Astrocyte (in vitro differentiated cells and primary cell): ENCODE data around the gene PEX3. TPM values are rescaled to one million over a fixed set of nuclear protein-coding genes. Genes with fewer than 3 reads are reported as not detected.

Experiments used
- DNase-seq: peaks from one replicate; pipeline ENCODE4 v3.0.0-alpha.2; 2010; ENCODE audit warnings: low read depth
- FAIRE-seq: peaks from 2 replicates; lab custom pipeline; 2011; peaks lifted over from hg19 to GRCh38; lab: Jason Lieb, UNC
- H2AFZ ChIP-seq: 2 replicates; pipeline ENCODE4 v1.6.0; 2012; ENCODE audit warnings: low read depth, low read length, inconsistent platforms
- H3K27ac ChIP-seq: 2 replicates; pipeline ENCODE4 v1.5.1; 2011; ENCODE audit warnings: low read depth, low read length, inconsistent platforms
- H3K27me3 ChIP-seq: 2 replicates; pipeline ENCODE4 v1.6.0; 2011; ENCODE audit warnings: low read length, inconsistent platforms; ENCODE audit not compliant: insufficient read depth
- H3K36me3 ChIP-seq: 2 replicates; pipeline ENCODE4 v1.5.1; 2011; ENCODE audit warnings: low read length, inconsistent platforms; ENCODE audit not compliant: insufficient read depth
- H3K4me1 ChIP-seq: 2 replicates; pipeline ENCODE4 v1.5.1; 2011; ENCODE audit warnings: low read length, inconsistent platforms; ENCODE audit not compliant: insufficient read depth
- H3K4me2 ChIP-seq: 2 replicates; pipeline ENCODE4 v1.6.0; 2012; ENCODE audit warnings: low read length, inconsistent platforms
- H3K4me3 ChIP-seq: 2 replicates; pipeline ENCODE4 v1.5.1; 2011; ENCODE audit warnings: low read depth, mild to moderate bottlenecking, low read length, inconsistent platforms; ENCODE audit not compliant: insufficient read depth
- H3K79me2 ChIP-seq: 2 replicates; pipeline ENCODE4 v1.6.0; 2012; ENCODE audit warnings: mild to moderate bottlenecking, low read length, inconsistent platforms; ENCODE audit not compliant: insufficient read depth
- H3K9ac ChIP-seq: 2 replicates; pipeline ENCODE4 v1.6.0; 2012; ENCODE audit warnings: mild to moderate bottlenecking, low read length, inconsistent platforms
- H3K9me3 ChIP-seq: 2 replicates; pipeline ENCODE4 v1.5.1; 2012; ENCODE audit warnings: low read depth, mild to moderate bottlenecking, low read length, inconsistent platforms; ENCODE audit not compliant: insufficient read depth
- H4K20me1 ChIP-seq: 2 replicates; pipeline ENCODE4 v1.6.0; 2012; ENCODE audit warnings: low read length, inconsistent platforms; ENCODE audit not compliant: insufficient read depth
- H3K27ac Mint-ChIP-seq: one replicate; pipeline ENCODE4 v1.8.0; 2021; ENCODE audit warnings: mild to moderate bottlenecking, mixed read lengths; ENCODE audit not compliant: unreplicated experiment
- H3K27me3 Mint-ChIP-seq: one replicate; pipeline ENCODE4 v1.8.0; 2021; ENCODE audit warnings: low read depth, mixed read lengths; ENCODE audit not compliant: unreplicated experiment
- H3K36me3 Mint-ChIP-seq: one replicate; pipeline ENCODE4 v1.8.0; 2021; ENCODE audit warnings: low read depth, mixed read lengths; ENCODE audit not compliant: unreplicated experiment
- H3K4me1 Mint-ChIP-seq: one replicate; pipeline ENCODE4 v1.8.0; 2021; ENCODE audit warnings: low read depth, mixed read lengths; ENCODE audit not compliant: unreplicated experiment
- H3K4me3 Mint-ChIP-seq: one replicate; pipeline ENCODE4 v1.8.0; 2021; ENCODE audit warnings: mild to moderate bottlenecking, moderate library complexity, mixed read lengths; ENCODE audit not compliant: unreplicated experiment
- H3K9me3 Mint-ChIP-seq: one replicate; pipeline ENCODE4 v1.8.0; 2021; ENCODE audit warnings: mild to moderate bottlenecking, mixed read lengths; ENCODE audit not compliant: unreplicated experiment
- EZH2 ChIP-seq: IDR thresholded peaks from 2 replicates; pipeline ENCODE4 v1.6.1; 2012; ENCODE audit warnings: mild to moderate bottlenecking, low read length, inconsistent platforms; ENCODE audit not compliant: insufficient read depth
- total RNA-seq: library from RNA; stranded (reverse); gene quantifications from 2 replicates; pipeline ENCODE4 v1.2.1, GENCODE V29; 2021
- TF ChIP-seq, protein P1 (sequence below): IDR thresholded peaks from 2 replicates; pipeline ENCODE4 v1.5.1; 2011; ENCODE audit warnings: low read depth, mild to moderate bottlenecking, inconsistent platforms, low read length, moderate library complexity; ENCODE audit not compliant: insufficient read depth

The PEX3 gene
- total RNA-seq, 1 donor from 2014 or later, result 14.2 TPM

DNA sequence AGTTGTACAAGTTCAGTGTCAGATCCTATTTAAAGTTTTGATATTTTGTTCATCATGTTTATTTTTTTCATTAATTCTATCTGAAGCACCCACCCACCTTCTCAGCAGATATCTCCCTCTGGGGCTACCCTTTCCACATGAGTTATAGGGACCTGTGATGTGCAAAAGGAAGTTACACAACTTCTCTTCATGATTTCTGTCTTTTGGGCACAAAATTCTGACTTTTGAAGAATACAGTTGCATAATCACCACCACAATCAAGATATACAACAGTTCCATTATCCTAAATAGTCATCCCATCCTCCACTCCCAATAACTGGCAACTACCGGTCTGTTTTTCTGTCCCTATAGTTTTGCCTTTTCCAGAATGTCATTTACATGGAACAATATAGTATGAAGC lies 74.8 kb downstream of the PEX3 start:
- FAIRE-seq (no peak), DNase-seq (no peak)
- no peaks in the 10 kb centered on the region for H3K36me3 Mint-ChIP-seq
- Histone ChIP-seq H4K20me1 (no peaks in the 10 kb centered on the region), H2AFZ (no peak overlapping the region), H3K27ac (no peak overlapping the region), H3K79me2 (no peaks in the 10 kb centered on the region), H3K9me3 (no peaks in the 10 kb centered on the region), H3K4me1 (no peaks in the 10 kb centered on the region), H3K36me3 (no peaks in the 10 kb centered on the region), H3K27me3 (no peaks in the 10 kb centered on the region), H3K4me3 (no peak overlapping the region), H3K4me2 (no peak overlapping the region), H3K9ac (no peak overlapping the region)
- H3K4me1 Mint-ChIP-seq, result no peaks in the 10 kb centered on the region
- H3K9me3 Mint-ChIP-seq, result peaks cover 1% of the 10 kb centered on the region
- H3K27ac Mint-ChIP-seq, result no peak overlapping the region
- no peak overlapping the region for H3K4me3 Mint-ChIP-seq
- TF ChIP-seq, protein P1, sequence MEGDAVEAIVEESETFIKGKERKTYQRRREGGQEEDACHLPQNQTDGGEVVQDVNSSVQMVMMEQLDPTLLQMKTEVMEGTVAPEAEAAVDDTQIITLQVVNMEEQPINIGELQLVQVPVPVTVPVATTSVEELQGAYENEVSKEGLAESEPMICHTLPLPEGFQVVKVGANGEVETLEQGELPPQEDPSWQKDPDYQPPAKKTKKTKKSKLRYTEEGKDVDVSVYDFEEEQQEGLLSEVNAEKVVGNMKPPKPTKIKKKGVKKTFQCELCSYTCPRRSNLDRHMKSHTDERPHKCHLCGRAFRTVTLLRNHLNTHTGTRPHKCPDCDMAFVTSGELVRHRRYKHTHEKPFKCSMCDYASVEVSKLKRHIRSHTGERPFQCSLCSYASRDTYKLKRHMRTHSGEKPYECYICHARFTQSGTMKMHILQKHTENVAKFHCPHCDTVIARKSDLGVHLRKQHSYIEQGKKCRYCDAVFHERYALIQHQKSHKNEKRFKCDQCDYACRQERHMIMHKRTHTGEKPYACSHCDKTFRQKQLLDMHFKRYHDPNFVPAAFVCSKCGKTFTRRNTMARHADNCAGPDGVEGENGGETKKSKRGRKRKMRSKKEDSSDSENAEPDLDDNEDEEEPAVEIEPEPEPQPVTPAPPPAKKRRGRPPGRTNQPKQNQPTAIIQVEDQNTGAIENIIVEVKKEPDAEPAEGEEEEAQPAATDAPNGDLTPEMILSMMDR, result no peak
- TF ChIP-seq EZH2, result no peak
- peaks cover 7% of the 10 kb centered on the region for H3K27me3 Mint-ChIP-seq

DNA sequence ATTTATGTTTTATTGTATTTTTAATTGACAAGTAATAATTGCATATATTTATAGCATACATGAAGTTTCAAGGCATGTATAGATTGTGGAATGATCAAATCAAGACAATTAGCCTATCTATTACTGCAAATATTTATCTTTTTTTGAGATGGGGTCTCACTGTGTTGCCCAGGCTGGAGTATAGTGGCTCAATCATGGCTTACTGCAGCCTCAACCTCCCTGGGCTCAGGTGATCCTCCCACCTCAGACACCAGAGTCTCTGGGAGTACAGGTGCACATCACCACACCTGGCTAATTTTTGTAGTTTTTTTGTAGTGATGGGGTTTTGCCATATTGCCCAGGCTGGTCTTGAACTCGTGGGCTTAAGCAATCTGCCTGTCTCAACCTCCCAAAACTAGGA lies 77.1 kb downstream of the PEX3 start:
- Mint-ChIP-seq H3K36me3 (no peaks in the 10 kb centered on the region), H3K27me3 (peaks cover 3% of the 10 kb centered on the region), H3K4me1 (no peaks in the 10 kb centered on the region), H3K9me3 (peaks cover 1% of the 10 kb centered on the region), H3K4me3 (no peak overlapping the region), H3K27ac (no peak overlapping the region)
- H3K36me3 ChIP-seq, result no peaks in the 10 kb centered on the region
- no peak overlapping the region for H3K9ac ChIP-seq
- no peak overlapping the region for H3K4me2 ChIP-seq
- no peaks in the 10 kb centered on the region for H4K20me1 ChIP-seq
- no peak for FAIRE-seq
- no peaks in the 10 kb centered on the region for H3K79me2 ChIP-seq
- H3K4me3 ChIP-seq, result no peak overlapping the region
- H2AFZ ChIP-seq, result no peak overlapping the region
- H3K27me3 ChIP-seq, result no peaks in the 10 kb centered on the region
- no peak for DNase-seq
- H3K9me3 ChIP-seq, result no peaks in the 10 kb centered on the region
- H3K4me1 ChIP-seq, result no peaks in the 10 kb centered on the region
- TF ChIP-seq, protein P1, result no peak
- no peak for TF ChIP-seq EZH2
- no peak overlapping the region for H3K27ac ChIP-seq

- H3K9ac ChIP-seq, result no peak overlapping the region
- H3K27ac Mint-ChIP-seq, result no peak overlapping the region
- no peak for DNase-seq
- H3K4me3 Mint-ChIP-seq, result no peak overlapping the region
- H2AFZ ChIP-seq, result peak overlapping the region; percentile 42
- no peaks in the 10 kb centered on the region for H3K4me1 ChIP-seq
- FAIRE-seq, result no peak
- H3K9me3 Mint-ChIP-seq, result peaks cover 1% of the 10 kb centered on the region
- H3K36me3 ChIP-seq, result no peaks in the 10 kb centered on the region
- peaks cover 3% of the 10 kb centered on the region for H3K27me3 Mint-ChIP-seq
- H3K79me2 ChIP-seq, result no peaks in the 10 kb centered on the region
- H3K9me3 ChIP-seq, result no peaks in the 10 kb centered on the region
- H3K27me3 ChIP-seq, result no peaks in the 10 kb centered on the region
- H4K20me1 ChIP-seq, result no peaks in the 10 kb centered on the region
- no peak overlapping the region for H3K4me3 ChIP-seq
- H3K27ac ChIP-seq, result no peak overlapping the region
- H3K36me3 Mint-ChIP-seq, result no peaks in the 10 kb centered on the region
- H3K4me1 Mint-ChIP-seq, result no peaks in the 10 kb centered on the region
- TF ChIP-seq, protein P1, result no peak
- no peak for TF ChIP-seq EZH2
- no peak overlapping the region for H3K4me2 ChIP-seq
Measured at GRCh38 chr6:143528164-143528811, 77.7 kb downstream of the PEX3 start.
